ENCODE measurements around the gene ARRDC3.

ARRDC3 gene

DNA sequence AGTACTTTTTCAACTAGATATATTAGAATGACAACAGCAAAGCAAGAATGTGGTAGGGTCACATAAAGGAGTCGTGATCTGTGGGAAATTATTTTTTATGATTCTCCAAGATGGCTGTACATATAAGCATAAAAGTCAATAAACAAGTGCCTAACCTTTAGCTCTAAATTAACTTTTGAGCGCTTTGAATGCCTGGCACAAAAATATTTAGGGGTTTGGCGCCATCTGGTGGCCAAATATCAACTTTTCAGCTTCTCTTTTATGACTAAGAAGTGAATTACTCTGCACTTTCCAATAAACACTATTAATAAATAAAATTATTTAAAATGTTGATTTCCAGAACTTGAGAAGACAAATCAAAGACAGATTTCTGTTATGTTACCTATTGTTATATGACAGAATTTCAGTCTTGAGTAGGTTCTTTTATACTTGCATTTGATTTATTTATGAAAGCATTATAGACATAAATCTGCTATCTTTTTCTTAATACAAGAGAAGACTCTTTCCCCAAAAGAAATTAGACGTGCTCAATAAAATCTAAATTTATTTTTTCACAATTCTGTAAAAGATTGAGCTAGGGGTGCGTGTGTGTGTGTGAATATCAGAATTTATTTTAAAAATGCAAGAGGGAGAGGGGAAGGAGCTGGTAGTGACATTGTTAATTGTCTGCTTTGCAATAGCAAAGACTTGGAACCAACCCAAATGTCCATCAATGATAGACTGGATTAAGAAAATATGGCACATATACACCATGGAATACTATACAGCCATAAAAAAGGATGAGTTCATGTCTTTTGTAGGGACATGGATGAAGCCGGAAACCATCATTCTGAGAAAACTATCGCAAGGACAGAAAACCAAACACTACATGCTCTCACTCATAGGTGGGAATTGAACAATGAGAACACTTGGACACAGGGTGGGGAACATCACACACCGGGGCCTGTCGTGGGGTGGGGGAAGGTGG lies 36.7 kb upstream of the ARRDC3 start:
- no peak overlapping the region for H3K27ac Mint-ChIP-seq
- no peaks in the 10 kb centered on the region for H3K9me3 Mint-ChIP-seq
- no peaks in the 10 kb centered on the region for H3K27me3 Mint-ChIP-seq (ENCODE audit: low read depth)
- TF ChIP-seq, protein P1, sequence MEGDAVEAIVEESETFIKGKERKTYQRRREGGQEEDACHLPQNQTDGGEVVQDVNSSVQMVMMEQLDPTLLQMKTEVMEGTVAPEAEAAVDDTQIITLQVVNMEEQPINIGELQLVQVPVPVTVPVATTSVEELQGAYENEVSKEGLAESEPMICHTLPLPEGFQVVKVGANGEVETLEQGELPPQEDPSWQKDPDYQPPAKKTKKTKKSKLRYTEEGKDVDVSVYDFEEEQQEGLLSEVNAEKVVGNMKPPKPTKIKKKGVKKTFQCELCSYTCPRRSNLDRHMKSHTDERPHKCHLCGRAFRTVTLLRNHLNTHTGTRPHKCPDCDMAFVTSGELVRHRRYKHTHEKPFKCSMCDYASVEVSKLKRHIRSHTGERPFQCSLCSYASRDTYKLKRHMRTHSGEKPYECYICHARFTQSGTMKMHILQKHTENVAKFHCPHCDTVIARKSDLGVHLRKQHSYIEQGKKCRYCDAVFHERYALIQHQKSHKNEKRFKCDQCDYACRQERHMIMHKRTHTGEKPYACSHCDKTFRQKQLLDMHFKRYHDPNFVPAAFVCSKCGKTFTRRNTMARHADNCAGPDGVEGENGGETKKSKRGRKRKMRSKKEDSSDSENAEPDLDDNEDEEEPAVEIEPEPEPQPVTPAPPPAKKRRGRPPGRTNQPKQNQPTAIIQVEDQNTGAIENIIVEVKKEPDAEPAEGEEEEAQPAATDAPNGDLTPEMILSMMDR (IDR thresholded peaks at IDR 0.05; ENCODE audit: unreplicated experiment in 3 of 3), result peak; percentile 81 to 93 (median 82)
- no peak overlapping the region for H3K4me3 Mint-ChIP-seq
- H3K4me1 Mint-ChIP-seq, result no peaks in the 10 kb centered on the region
- no peaks in the 10 kb centered on the region for H3K36me3 Mint-ChIP-seq (ENCODE audit: low read depth)

DNA sequence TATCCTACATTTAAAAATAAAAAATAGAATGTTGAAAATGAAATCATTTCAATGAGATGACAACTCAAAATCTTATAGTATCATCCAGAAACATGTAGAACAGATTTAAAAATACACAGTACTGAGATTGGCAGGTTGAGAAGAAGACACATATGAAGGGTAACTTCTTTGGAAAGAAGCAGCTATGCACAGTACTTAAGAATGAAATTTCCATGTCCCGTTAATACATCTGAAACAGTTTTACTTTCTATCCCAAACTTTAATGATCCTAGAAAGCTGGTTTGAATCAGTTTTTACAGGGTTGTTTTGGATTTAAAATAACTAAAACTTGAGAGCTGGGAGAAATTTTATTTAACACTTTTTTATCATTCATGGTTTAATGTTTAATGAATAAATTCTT lies 36.0 kb upstream of the ARRDC3 start:
- H3K9me3 Mint-ChIP-seq, result no peaks in the 10 kb centered on the region
- TF ChIP-seq, protein P1 (IDR thresholded peaks at IDR 0.05; ENCODE audit: unreplicated experiment in 3 of 3), result no peak
- no peak overlapping the region for H3K4me3 Mint-ChIP-seq
- no peak overlapping the region for H3K27ac Mint-ChIP-seq
- no peaks in the 10 kb centered on the region for H3K4me1 Mint-ChIP-seq
- H3K27me3 Mint-ChIP-seq (ENCODE audit: low read depth), result no peaks in the 10 kb centered on the region
- no peaks in the 10 kb centered on the region for H3K36me3 Mint-ChIP-seq (ENCODE audit: low read depth)

DNA sequence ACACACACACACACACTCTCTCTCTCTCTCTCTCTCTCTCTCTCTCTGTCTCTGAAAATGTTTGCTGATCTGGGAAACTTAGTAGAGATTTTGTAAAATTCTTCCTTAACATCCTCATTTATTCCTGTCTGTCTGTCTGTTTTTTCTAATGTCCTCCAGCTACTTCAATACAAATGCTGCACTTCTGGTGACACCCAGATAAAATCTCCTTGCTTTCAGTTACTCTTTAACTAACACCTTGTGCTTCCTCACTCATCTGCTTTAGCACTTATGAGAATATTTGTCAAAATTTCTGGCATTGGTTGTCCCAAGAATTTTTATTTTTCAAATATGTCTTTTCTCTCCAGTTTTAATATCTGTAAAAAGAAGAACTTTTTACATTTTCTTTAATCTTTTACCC lies 35.0 kb upstream of the ARRDC3 start:
- H3K4me1 Mint-ChIP-seq, result no peaks in the 10 kb centered on the region
- TF ChIP-seq, protein P1 (IDR thresholded peaks at IDR 0.05; ENCODE audit: unreplicated experiment in 3 of 3), result no peak
- H3K4me3 Mint-ChIP-seq, result no peak overlapping the region
- H3K9me3 Mint-ChIP-seq, result no peaks in the 10 kb centered on the region
- H3K27me3 Mint-ChIP-seq (ENCODE audit: low read depth), result no peaks in the 10 kb centered on the region
- H3K27ac Mint-ChIP-seq, result no peak overlapping the region
- H3K36me3 Mint-ChIP-seq (ENCODE audit: low read depth), result no peaks in the 10 kb centered on the region

DNA sequence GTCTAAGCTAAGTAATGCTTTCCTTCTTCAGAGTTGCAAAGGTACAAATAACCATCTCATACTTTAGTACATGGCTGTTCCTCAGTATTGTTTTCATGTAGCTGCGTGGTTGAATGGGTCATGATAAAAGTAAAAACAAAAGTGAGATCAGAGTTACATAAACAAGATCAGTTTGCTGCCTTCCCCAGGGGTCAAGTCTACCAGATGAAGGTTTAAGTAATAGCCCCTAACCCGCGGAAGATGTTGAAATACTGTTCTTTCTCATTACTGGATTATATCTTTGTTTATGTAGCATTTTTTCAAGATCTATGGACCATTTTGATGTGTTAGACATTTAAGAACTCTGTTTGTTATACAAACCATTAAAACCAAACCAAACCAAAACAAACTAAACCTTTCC lies 34.1 kb upstream of the ARRDC3 start:
- Mint-ChIP-seq H3K4me1 (no peaks in the 10 kb centered on the region), H3K36me3 (ENCODE audit: low read depth) (no peaks in the 10 kb centered on the region), H3K27me3 (ENCODE audit: low read depth) (no peaks in the 10 kb centered on the region), H3K9me3 (no peaks in the 10 kb centered on the region), H3K4me3 (no peak overlapping the region), H3K27ac (no peak overlapping the region)
- TF ChIP-seq, protein P1 (IDR thresholded peaks at IDR 0.05; ENCODE audit: unreplicated experiment in 3 of 3), result no peak

DNA sequence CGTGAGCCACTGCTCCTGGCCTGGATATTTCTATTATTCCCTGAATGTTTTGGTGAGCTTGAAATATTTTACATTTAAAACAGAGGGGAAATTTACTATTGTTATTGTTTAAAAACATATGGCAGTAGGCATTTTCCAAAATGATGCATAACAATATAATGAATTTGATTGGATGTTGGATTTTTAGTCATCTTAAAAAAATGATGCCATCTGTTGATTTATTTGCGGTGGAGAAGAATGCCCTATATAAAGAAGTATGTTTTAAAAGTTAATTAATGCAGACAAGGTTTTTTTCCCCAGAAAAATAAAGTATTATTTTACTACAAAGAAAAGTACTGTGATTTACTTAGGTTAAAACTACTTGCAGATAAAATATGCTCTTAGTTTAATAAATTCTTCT lies 33.4 kb upstream of the ARRDC3 start:
- Mint-ChIP-seq H3K4me1 (no peaks in the 10 kb centered on the region), H3K36me3 (ENCODE audit: low read depth) (no peaks in the 10 kb centered on the region), H3K27me3 (ENCODE audit: low read depth) (no peaks in the 10 kb centered on the region), H3K9me3 (no peaks in the 10 kb centered on the region), H3K4me3 (no peak overlapping the region), H3K27ac (no peak overlapping the region)
- TF ChIP-seq, protein P1 (IDR thresholded peaks at IDR 0.05; ENCODE audit: unreplicated experiment in 3 of 3), result no peak

DNA sequence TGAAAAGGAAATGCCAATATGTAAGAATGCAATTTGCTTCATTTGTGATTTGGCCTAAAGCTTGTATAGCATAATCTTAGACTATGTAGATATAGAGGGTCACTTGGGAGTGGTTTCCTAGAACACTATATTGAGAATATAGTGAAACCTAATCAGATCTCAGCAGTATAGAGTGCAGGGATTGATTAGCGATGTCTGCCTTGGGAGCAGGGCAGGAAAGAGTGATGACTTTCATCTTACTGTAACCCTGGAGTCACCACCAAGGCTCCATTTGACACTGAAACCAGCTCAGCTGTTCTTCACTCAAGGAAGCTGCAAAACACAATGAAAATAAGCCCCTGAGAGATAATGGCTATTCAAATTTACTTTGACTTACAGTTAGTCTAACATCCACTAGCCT lies 26.2 kb upstream of the ARRDC3 start:
- no peaks in the 10 kb centered on the region for H3K27me3 Mint-ChIP-seq (ENCODE audit: low read depth)
- H3K27ac Mint-ChIP-seq, result no peak overlapping the region
- TF ChIP-seq, protein P1 (IDR thresholded peaks at IDR 0.05; ENCODE audit: unreplicated experiment in 3 of 3), result no peak
- H3K4me3 Mint-ChIP-seq, result no peak overlapping the region
- H3K36me3 Mint-ChIP-seq (ENCODE audit: low read depth), result no peaks in the 10 kb centered on the region
- H3K4me1 Mint-ChIP-seq, result peaks cover 4% of the 10 kb centered on the region
- no peaks in the 10 kb centered on the region for H3K9me3 Mint-ChIP-seq
